ENCODE measurements around the gene SLC6A20. TPM values are rescaled to one million over a fixed set of nuclear protein-coding genes. Genes with fewer than 3 reads are reported as not detected.
A peak's percentile ranks its signal among the peaks of the same experiment; 100 is the strongest.

Gene SLC6A20
- total RNA-seq, 2 experiments from 2014 or later = not detected

DNA sequence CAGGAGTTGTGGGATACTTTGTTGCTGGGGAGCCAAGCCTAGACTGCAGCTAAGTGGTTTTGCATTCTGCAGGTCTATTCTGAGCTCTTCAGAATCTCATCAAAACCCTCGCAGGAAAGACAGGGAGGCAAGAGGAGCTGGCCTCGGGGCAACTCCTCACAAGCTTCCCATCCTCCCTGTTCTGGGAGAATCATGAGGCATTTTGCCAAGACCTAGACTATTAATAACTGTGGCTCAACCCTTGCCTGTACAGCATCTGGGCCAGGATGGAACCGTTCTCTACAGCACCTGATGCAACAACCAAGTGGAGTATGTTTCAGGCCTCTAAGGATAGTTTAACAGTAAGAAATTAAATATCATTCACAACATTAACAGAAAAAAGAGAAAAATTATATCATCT, 20.2 kb upstream of the SLC6A20 start:
- no peak for DNase-seq (ENCODE audit: low spot score)
- no peak overlapping the region for H2AFZ ChIP-seq (ENCODE audit: low read length)
- no peaks in the 10 kb centered on the region for H3K36me3 ChIP-seq (ENCODE audit: insufficient read depth, low read length)
- H3K27ac ChIP-seq (ENCODE audit: low read depth, low read length, poor library complexity, severe bottlenecking) = no peak overlapping the region
- no peaks in the 10 kb centered on the region for H4K20me1 ChIP-seq (ENCODE audit: insufficient read depth, low read length)
- no peaks in the 10 kb centered on the region for H3K4me1 ChIP-seq (ENCODE audit: insufficient read depth, low read length, poor library complexity, severe bottlenecking)
- no peak for TF ChIP-seq EZH2phosphoT487 (IDR thresholded peaks at IDR 0.05; ENCODE audit: borderline replicate concordance, low read depth, low read length)
- TF ChIP-seq, protein P1, sequence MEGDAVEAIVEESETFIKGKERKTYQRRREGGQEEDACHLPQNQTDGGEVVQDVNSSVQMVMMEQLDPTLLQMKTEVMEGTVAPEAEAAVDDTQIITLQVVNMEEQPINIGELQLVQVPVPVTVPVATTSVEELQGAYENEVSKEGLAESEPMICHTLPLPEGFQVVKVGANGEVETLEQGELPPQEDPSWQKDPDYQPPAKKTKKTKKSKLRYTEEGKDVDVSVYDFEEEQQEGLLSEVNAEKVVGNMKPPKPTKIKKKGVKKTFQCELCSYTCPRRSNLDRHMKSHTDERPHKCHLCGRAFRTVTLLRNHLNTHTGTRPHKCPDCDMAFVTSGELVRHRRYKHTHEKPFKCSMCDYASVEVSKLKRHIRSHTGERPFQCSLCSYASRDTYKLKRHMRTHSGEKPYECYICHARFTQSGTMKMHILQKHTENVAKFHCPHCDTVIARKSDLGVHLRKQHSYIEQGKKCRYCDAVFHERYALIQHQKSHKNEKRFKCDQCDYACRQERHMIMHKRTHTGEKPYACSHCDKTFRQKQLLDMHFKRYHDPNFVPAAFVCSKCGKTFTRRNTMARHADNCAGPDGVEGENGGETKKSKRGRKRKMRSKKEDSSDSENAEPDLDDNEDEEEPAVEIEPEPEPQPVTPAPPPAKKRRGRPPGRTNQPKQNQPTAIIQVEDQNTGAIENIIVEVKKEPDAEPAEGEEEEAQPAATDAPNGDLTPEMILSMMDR (conservative IDR thresholded peaks at IDR 0.05; ENCODE audit: low read length) = no peak
- ChIA-PET POLR2A (interaction anchor here (0.6 to 0.9 kb wide), 2 partner anchors 12 to 28 kb away, joined by 3 read pairs; no protein-coding TSS in a partner anchor), CTCF (ENCODE audit: unreplicated experiment) (no interaction called here)
- no peaks in the 10 kb centered on the region for H3K9me2 ChIP-seq (ENCODE audit: insufficient read depth, low read length)
- H3K4me2 ChIP-seq (ENCODE audit: low read length) = no peak overlapping the region
- intact Hi-C loops (cut with micrococcal nuclease; ENCODE audit: unreplicated experiment) = no loop called here
- no peak overlapping the region for H3K4me3 ChIP-seq (ENCODE audit: low read depth, low read length, poor library complexity, severe bottlenecking)
- BruUV-seq (replicated peaks) = no TSS peak
- H3K9me3 ChIP-seq (ENCODE audit: low read length) = 0 out of 2 replicates have a peak, but pooled peaks cover 7% of the 10 kb centered on the region
- no peaks in the 10 kb centered on the region for H3K79me2 ChIP-seq (ENCODE audit: insufficient read depth, low read depth, low read length)

DNA sequence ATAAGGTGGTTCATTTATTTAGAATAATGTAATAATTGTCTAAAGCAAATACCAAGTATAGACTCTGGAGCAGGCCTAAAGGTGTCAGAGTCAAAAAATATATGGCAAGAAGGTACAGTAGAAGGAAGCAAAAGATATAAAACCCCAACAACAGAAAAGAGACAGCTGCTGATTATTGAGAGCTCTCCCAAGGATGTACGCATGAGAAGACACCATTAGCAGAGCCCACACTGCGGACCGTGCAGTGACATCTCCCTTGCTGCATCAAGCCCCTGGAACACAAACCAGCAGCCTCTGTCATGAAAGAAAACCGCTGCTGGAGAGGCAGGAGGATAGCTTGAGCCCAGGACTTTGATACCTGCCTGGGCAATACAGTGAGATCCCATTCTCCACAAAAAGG, 18.0 kb upstream of the SLC6A20 start:
- H2AFZ ChIP-seq (ENCODE audit: low read length) = no peak overlapping the region
- no peaks in the 10 kb centered on the region for H4K20me1 ChIP-seq (ENCODE audit: insufficient read depth, low read length)
- intact Hi-C loops (cut with micrococcal nuclease; ENCODE audit: unreplicated experiment) = no loop called here
- POLR2A ChIA-PET = interaction anchor here (1.4 kb wide), 1 partner anchor 27 kb away, joined by 3 read pairs; no protein-coding TSS in a partner anchor
- H3K4me3 ChIP-seq (ENCODE audit: low read depth, low read length, poor library complexity, severe bottlenecking) = no peak overlapping the region
- 0 out of 2 replicates have a peak, but pooled peaks cover 7% of the 10 kb centered on the region for H3K9me3 ChIP-seq (ENCODE audit: low read length)
- H3K36me3 ChIP-seq (ENCODE audit: insufficient read depth, low read length) = no peaks in the 10 kb centered on the region
- no peak for TF ChIP-seq EZH2phosphoT487 (IDR thresholded peaks at IDR 0.05; ENCODE audit: borderline replicate concordance, low read depth, low read length)
- TF ChIP-seq, protein P1 (conservative IDR thresholded peaks at IDR 0.05; ENCODE audit: low read length) = no peak
- CTCF ChIA-PET (ENCODE audit: unreplicated experiment) = no interaction called here
- no peaks in the 10 kb centered on the region for H3K9me2 ChIP-seq (ENCODE audit: insufficient read depth, low read length)
- DNase-seq (ENCODE audit: low spot score) = peak; percentile 33
- no peaks in the 10 kb centered on the region for H3K79me2 ChIP-seq (ENCODE audit: insufficient read depth, low read depth, low read length)
- H3K4me1 ChIP-seq (ENCODE audit: insufficient read depth, low read length, poor library complexity, severe bottlenecking) = no peaks in the 10 kb centered on the region
- H3K4me2 ChIP-seq (ENCODE audit: low read length) = no peak overlapping the region
- no peak overlapping the region for H3K27ac ChIP-seq (ENCODE audit: low read depth, low read length, poor library complexity, severe bottlenecking)
- BruUV-seq (replicated peaks) = no TSS peak

DNA sequence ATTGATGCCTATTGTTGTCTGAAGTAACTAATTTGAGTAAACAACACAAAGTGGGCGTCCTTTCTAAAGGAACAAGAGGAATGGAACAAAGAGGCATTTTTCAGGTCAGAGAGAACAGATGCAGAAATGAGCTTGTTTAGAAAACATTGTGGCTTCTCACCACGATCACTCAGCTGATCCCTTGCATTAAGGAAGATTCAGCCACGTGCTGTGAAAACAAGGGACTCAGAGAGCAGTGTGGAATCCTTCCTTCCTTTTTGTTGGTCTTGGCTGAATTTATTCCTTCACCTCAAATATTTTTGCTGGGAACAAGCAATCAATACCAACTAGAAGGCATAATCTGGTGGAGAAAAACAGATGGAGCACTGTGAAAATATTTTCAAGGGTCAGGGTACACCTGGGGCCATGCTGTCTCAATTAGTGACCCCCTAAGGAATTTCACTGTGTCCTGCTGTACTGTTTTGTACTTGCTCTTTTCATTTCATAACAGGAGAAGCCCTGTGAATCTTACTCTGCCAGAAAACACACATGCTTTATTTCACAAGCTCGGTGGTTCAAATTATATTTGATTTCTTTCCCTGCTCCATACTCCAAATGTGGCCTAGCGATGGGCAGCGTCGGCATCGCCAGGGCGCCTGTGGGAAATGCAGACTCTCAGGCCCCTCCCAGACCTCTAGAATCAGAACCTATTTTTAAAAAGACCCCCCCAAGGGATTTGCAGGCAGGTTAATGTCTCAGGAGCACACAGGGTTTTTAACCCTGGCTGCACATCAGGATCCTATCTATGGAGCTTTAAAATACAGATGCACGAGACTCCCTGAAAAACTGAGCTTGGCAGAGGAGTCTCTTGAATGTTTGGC, 11.6 kb upstream of the SLC6A20 start:
- H3K27ac ChIP-seq (ENCODE audit: low read depth, low read length, poor library complexity, severe bottlenecking) = no peak overlapping the region
- ChIA-PET CTCF (ENCODE audit: unreplicated experiment) (no interaction called here), POLR2A (interaction anchor here (0.6 kb wide), 1 partner anchor 28 kb away, joined by 3 read pairs; no protein-coding TSS in a partner anchor)
- H3K79me2 ChIP-seq (ENCODE audit: insufficient read depth, low read depth, low read length) = no peaks in the 10 kb centered on the region
- no peaks in the 10 kb centered on the region for H3K9me2 ChIP-seq (ENCODE audit: insufficient read depth, low read length)
- H3K4me3 ChIP-seq (ENCODE audit: low read depth, low read length, poor library complexity, severe bottlenecking) = no peak overlapping the region
- DNase-seq (ENCODE audit: low spot score) = no peak
- BruUV-seq (replicated peaks) = no TSS peak
- no peak overlapping the region for H3K4me2 ChIP-seq (ENCODE audit: low read length)
- TF ChIP-seq, protein P1 (conservative IDR thresholded peaks at IDR 0.05; ENCODE audit: low read length) = no peak
- TF ChIP-seq EZH2phosphoT487 (IDR thresholded peaks at IDR 0.05; ENCODE audit: borderline replicate concordance, low read depth, low read length) = no peak
- H2AFZ ChIP-seq (ENCODE audit: low read length) = no peak overlapping the region
- intact Hi-C loops (cut with micrococcal nuclease; ENCODE audit: unreplicated experiment) = no loop called here
- H3K4me1 ChIP-seq (ENCODE audit: insufficient read depth, low read length, poor library complexity, severe bottlenecking) = no peaks in the 10 kb centered on the region
- no peaks in the 10 kb centered on the region for H4K20me1 ChIP-seq (ENCODE audit: insufficient read depth, low read length)
- H3K9me3 ChIP-seq (ENCODE audit: low read length) = no peaks in the 10 kb centered on the region
- H3K36me3 ChIP-seq (ENCODE audit: insufficient read depth, low read length) = no peaks in the 10 kb centered on the region

Measured in OCI-LY7 (cell line).